ENCODE measurements around the gene MPI. TPM values are rescaled to one million over a fixed set of nuclear protein-coding genes. Genes with fewer than 3 reads are reported as not detected.

The MPI gene, protein sequence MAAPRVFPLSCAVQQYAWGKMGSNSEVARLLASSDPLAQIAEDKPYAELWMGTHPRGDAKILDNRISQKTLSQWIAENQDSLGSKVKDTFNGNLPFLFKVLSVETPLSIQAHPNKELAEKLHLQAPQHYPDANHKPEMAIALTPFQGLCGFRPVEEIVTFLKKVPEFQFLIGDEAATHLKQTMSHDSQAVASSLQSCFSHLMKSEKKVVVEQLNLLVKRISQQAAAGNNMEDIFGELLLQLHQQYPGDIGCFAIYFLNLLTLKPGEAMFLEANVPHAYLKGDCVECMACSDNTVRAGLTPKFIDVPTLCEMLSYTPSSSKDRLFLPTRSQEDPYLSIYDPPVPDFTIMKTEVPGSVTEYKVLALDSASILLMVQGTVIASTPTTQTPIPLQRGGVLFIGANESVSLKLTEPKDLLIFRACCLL
- total RNA-seq (2022; extraction: Qiagen RNA extraction) = 24.1 to 35.5 TPM (median 34.3 TPM) in 5 replicates

DNA sequence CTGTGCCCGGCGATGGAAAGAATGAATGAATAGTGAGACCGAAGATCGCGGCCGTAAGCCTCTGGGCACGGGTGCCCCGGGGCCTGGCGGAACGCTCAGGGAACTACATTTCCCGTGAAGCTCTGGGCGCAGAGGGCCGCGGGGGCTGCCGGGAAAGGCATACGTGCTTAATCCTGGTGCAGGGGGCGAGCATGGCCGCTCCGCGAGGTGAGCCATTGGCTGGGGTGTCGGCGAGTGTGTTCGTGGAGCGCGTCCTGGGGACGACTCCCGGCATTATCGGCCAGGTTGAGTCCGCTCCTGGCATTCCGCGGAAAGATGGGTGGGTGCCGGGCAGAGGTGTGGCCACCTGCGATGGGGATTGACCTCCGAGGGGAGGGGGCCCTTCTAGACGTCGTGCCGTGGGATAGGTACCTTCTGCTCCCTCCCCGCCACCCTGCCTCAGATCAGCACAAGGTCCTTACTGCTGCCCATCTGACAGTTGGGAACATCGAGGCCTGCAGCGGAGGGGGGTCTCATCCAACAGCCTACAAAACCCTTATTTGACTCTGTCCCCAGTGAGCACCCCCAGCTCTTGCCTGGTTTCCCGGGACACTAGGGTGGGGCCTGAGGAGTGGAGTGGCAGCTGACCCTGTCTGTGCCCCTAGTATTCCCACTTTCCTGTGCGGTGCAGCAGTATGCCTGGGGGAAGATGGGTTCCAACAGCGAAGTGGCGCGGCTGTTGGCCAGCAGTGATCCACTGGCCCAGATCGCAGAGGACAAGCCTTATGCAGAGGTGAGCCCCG, at the start of gene MPI:
MPI (plus strand) TSS at position 160 of the 782 bp plus-strand sequence; CDS start at position 192, 32 bp downstream.

DNA sequence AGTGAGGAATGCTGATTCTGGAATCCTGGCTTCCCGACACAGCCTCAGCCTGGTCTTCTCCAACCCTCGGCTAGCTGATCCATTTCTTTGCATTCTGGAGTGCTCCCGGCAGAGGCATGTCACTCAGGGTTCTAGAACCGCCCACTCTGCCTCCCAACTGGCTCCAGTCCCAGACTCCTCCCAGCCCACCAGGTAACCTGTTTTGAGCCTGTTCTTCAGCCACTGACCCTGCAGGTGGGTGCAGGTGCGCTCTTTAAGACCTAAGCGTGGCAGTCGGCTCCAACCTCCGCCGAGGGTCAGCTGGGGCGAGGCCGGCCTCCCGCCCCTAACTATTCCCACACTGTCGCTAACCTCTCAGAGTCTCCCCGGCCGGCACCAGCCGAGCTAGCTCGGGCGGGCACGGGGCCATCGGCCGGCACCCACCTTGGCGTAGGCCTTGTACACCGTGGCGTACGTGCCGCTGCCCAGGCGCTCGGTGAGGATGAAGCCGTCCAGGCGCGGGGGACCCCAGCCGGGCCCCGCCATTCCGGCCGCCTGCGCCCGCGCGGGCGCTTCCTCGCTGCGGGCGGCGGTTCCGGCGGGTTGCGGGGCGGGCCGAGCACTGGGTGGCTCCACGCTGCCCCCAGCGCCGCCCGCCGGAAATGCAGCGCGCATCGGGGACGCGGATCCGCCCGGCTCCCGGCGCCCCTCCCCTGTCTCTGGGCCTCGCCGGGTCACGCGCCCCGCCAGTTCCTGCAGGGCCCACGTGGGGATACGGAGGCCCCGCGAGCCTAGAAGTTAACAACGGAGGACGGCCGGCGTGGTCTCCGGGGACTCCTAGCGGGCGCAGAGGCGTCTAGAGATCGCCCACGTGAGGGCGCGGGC, 47.0 kb upstream of the MPI start, which contains the start of gene ULK3:
ULK3 (minus strand) TSS at position 576 of the 864 bp plus-strand sequence; CDS start at position 525, 51 bp downstream.

DNA sequence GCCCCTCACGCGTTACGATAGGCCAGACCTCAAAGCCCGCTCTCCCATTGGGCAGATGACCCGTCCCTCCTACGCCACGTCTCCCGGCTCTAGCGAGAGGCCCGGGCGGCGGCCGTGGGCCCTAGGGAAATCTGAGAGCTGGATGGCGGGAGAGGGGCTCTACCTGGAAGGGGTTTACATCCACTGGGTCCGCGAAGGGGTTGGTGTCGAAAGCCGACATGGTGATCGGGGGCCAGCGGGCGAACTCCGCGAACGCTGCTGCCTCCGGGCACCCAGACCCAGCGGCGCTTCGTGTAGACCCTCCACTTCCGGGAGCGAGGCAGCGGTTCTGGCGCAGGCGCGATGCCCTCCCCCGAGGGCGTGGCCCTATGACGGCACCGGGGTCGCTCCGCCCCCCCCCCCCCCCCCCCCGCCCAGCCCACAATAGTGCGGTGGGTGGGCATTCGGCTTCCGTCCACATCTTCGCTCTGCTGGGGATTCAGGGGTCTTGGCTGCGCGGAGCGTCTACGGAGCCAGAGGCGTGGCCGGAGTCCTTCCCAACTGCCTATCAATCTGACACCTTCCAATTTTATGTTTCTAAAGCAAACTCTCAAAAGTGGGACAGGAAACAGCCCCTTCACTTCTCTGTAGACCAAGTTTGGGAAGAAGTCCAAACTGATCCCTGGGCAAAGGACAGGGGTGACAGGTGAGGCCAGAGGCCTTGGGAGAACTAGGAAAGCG, 16.6 kb upstream of the MPI start, which contains the start of gene SCAMP2:
SCAMP2 (minus strand) TSS at position 330 of the 720 bp plus-strand sequence; CDS start at position 220, 110 bp downstream.

DNA sequence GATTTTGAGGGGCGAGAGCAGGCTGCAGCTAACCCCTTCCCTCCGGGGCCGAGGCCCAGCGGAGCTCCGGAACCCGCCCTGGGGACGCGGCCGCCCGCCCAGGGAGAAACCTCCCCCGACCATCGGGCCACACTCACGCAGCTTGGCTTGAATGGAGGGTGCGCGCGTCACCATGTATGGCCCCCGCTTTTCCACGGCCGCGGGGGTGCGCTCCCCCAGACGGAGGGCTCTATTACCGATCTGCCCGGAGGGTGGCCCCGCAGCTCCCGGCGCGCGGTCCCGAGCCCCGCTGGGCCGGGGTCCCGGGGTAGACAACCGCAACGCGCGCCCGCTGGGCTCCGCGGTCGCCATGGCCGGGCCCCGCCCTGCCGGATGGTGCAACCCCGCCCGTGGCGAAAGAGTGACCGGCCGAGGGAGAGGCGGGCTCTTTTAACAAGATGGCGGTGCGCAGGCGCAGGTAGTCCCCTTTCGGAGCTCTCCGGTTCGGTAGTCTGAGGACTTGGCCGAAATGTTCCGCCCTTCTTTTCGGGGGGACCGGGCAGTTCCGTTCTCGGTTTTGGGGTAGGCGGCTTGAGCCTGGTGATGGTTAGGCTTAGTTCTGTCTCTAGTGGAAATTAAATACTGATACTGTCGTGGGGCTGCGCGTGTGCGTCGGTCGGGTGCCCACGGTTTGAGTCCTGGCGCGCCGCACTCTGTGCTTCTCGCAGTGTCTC, 16.8 kb downstream of the MPI start, which contains the start of gene FAM219B:
FAM219B (minus strand) TSS at position 402 of the 713 bp plus-strand sequence; CDS start at position 351, 51 bp downstream.

DNA sequence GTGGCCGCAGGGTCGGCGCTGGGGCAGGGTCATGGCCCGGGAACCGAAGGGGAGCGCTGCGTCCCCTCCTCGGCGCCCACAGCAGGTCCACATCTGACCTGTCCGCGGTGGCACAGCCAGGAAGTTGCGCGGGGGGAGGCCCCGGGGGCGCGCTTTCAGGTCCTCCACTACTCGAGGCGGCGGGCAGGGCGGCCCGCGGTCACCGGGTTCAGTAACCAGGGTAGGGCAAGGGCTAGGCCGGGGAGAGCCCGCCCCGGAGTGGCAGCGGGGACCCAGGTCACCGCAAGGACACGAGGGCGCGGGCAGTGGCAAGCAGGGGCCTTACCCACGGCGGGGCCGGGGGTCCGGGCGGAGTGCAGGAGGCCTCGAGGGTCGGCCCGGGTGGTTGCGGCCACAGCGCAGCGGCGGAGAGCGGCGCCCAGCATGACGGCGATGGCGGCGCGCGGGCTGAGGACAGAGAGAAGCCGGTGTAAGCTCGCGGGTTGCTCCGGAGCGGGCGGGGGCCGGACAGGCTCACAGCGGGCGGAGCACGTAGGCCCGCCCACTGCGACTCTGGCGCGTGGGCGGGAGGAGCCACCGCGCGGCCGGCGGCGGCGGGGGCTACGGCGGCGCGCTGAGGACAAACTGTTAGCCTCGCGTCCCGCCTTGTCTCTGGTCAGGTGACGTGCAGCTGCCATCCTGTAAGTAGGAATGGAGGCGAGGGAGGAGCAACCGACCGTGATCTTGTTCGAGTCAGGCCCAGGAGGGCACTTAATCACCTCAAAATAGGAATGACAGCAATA, 47.9 kb downstream of the MPI start, which contains the start of gene COX5A:
COX5A (minus strand) TSS at position 484 of the 782 bp plus-strand sequence; CDS start at position 425, 59 bp downstream.

Other genes with a start within 250 kb of the MPI start
- gene EDC3, start 194.0 kb upstream of the MPI start, total RNA-seq (2022; extraction: Qiagen RNA extraction) = 21.8 to 25.5 TPM (median 22.7 TPM) in 5 replicates
- gene CYP1A1, start 164.5 kb upstream of the MPI start, total RNA-seq (2022; extraction: Qiagen RNA extraction) = 1.5 to 2.7 TPM (median 1.6 TPM) in 5 replicates
- not detected in 5 replicates for gene CYP1A2, start 141.2 kb upstream of the MPI start, total RNA-seq (2022; extraction: Qiagen RNA extraction)
- 56.2 to 70.7 TPM (median 66.9 TPM) in 5 replicates for gene CSK, start 108.0 kb upstream of the MPI start, total RNA-seq (2022; extraction: Qiagen RNA extraction)
- 0.04 TPM in 1 of 5 replicates, not detected in the others for gene LMAN1L, start 77.2 kb upstream of the MPI start, total RNA-seq (2022; extraction: Qiagen RNA extraction)
- 0.05 to 0.06 TPM in 2 of 5 replicates, not detected in the others for gene CPLX3, start 63.4 kb upstream of the MPI start, total RNA-seq (2022; extraction: Qiagen RNA extraction)
- gene ULK3, start 46.9 kb upstream of the MPI start, total RNA-seq (2022; extraction: Qiagen RNA extraction) = 21.0 to 36.3 TPM (median 29.4 TPM) in 5 replicates
- 50.4 to 77.5 TPM (median 75.5 TPM) in 5 replicates for gene SCAMP2, start 16.7 kb upstream of the MPI start, total RNA-seq (2022; extraction: Qiagen RNA extraction)
- 24.8 to 36.0 TPM (median 31.9 TPM) in 5 replicates for gene FAM219B, start 16.8 kb downstream of the MPI start, total RNA-seq (2022; extraction: Qiagen RNA extraction)
- 506 to 581 TPM (median 526 TPM) in 5 replicates for gene COX5A, start 48.0 kb downstream of the MPI start, total RNA-seq (2022; extraction: Qiagen RNA extraction)
- gene RPP25, start 66.7 kb downstream of the MPI start, total RNA-seq (2022; extraction: Qiagen RNA extraction) = 19.5 to 26.5 TPM (median 24.9 TPM) in 5 replicates
- 10.4 to 12.6 TPM (median 10.5 TPM) in 5 replicates for gene SCAMP5, start 105.5 kb downstream of the MPI start, total RNA-seq (2022; extraction: Qiagen RNA extraction)
- gene PPCDC, start 133.5 kb downstream of the MPI start, total RNA-seq (2022; extraction: Qiagen RNA extraction) = 14.8 to 19.5 TPM (median 17.1 TPM) in 5 replicates

All from A549 treated with dexamethasone at 1 μM for 4 hours (cell line).